Spleen (tissue), 7 donors: ENCODE data around the gene SLC1A7.

Experiments used
- POLR2A ChIP-seq, 3 donors: fragments of 450-650 bp; IDR thresholded peaks; one replicate each; pipeline ENCODE4 v1.5.1; 2017; ENCODE audit warnings: antibody characterized with exemption in 3 of 3, mild to moderate bottlenecking in 1 of 3
- TF ChIP-seq, protein P1 (sequence below), 11 experiments: fragments of 200-600 bp in 7 of 11; fragments of 450-650 bp in 4 of 11; sonication (generic) in 4 of 11; IDR thresholded peaks in 8 of 11; conservative IDR thresholded peaks in 3 of 11; 1 replicate in 7 of 11; 2 replicates in 4 of 11; pipeline versions ENCODE4 v1.4.0 to v1.8.0; 2016 to 2021; ENCODE audit warnings: antibody characterized with exemption in 11 of 11, inconsistent platforms in 4 of 11, mild to moderate bottlenecking in 1 of 11
- donor health status: DM: no; HTN: no; CAD: no; lungs with moderate emphysema.
- donor health status: DM: no; HTN: no; CAD: no.
- donor health status: DM: no; HTN: no; CAD: no.

DNA sequence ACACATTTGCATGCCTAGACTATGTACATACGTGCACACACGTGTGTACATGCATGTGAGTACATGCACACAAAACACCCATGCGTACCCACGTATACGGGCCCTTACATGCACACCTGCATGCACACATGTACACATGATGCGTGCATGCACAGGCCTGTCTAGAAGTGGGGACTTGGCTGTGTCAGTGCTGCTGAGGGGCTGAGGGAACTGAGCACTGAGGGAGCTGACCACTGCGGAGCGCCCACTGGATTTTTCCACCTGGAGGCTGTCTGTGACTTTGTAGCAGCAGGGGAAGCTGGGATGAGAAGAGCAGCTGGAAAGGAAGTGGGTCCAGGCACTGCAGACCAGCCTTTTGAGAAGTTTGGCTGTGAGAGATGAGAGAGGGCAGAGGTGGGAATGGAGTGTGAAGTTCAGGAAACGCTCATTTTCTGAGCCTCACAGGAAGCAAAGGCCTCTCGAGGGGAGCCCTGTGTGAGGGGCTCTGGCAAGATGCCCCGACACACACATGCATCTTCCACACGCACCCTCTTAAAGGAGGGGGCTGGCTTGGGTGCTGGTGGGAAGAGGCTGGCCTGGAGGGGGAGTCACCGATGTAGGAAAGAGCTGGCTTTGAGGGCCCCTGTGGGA, 59.5 kb downstream of the SLC1A7 start:
- no peak for TF ChIP-seq POLR2A (IDR thresholded peaks at IDR 0.05)
- TF ChIP-seq, protein P1, sequence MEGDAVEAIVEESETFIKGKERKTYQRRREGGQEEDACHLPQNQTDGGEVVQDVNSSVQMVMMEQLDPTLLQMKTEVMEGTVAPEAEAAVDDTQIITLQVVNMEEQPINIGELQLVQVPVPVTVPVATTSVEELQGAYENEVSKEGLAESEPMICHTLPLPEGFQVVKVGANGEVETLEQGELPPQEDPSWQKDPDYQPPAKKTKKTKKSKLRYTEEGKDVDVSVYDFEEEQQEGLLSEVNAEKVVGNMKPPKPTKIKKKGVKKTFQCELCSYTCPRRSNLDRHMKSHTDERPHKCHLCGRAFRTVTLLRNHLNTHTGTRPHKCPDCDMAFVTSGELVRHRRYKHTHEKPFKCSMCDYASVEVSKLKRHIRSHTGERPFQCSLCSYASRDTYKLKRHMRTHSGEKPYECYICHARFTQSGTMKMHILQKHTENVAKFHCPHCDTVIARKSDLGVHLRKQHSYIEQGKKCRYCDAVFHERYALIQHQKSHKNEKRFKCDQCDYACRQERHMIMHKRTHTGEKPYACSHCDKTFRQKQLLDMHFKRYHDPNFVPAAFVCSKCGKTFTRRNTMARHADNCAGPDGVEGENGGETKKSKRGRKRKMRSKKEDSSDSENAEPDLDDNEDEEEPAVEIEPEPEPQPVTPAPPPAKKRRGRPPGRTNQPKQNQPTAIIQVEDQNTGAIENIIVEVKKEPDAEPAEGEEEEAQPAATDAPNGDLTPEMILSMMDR (IDR thresholded peaks at IDR 0.05 in 8 of 11, conservative IDR thresholded peaks at IDR 0.05 in 3 of 11) = no peak
